HG02798 (cell line): ENCODE measurements around the gene ZNF827.

Experiments used
- ATAC-seq: cut with Tn5 transposase; IDR thresholded peaks from one replicate; pipeline ENCODE4 v1.9.1; 2021; ENCODE audit warnings: mild to moderate bottlenecking; ENCODE audit not compliant: unreplicated experiment, poor library complexity

The ZNF827 gene

GRCh38 chr4:145773581-145774234 is 164.9 kb downstream of the ZNF827 start:
- ATAC-seq, result peak; percentile 93

- ATAC-seq, result no peak
These were observed 166.3 kb downstream of the ZNF827 start for GRCh38 chr4:145772347-145772746.

- ATAC-seq, result no peak
These were observed 168.5 kb downstream of the ZNF827 start for GRCh38 chr4:145770124-145770523.

GRCh38 chr4:145769450-145770037 is 169.1 kb downstream of the ZNF827 start:
- no peak for ATAC-seq

GRCh38 chr4:145766273-145766672 is 172.3 kb downstream of the ZNF827 start:
- no peak for ATAC-seq

- ATAC-seq, result no peak
These were observed 175.2 kb downstream of the ZNF827 start for GRCh38 chr4:145763399-145763798.

- ATAC-seq, result no peak
These were observed 175.9 kb downstream of the ZNF827 start for GRCh38 chr4:145762719-145763118.

GRCh38 chr4:145760961-145761929 is 177.4 kb downstream of the ZNF827 start:
- no peak for ATAC-seq

- ATAC-seq, result no peak
These were observed 178.4 kb downstream of the ZNF827 start for GRCh38 chr4:145760176-145760575.

- no peak for ATAC-seq
These were observed 181.4 kb downstream of the ZNF827 start for GRCh38 chr4:145757188-145757587.

- no peak for ATAC-seq
These were observed 182.4 kb downstream of the ZNF827 start for GRCh38 chr4:145756244-145756643.

- no peak for ATAC-seq
These were observed 182.8 kb downstream of the ZNF827 start for GRCh38 chr4:145755802-145756201.

GRCh38 chr4:145743641-145744040 is 195.0 kb downstream of the ZNF827 start:
- no peak for ATAC-seq

GRCh38 chr4:145740806-145741205 is 197.8 kb downstream of the ZNF827 start:
- no peak for ATAC-seq

- ATAC-seq, result no peak
These were observed 198.8 kb downstream of the ZNF827 start for GRCh38 chr4:145739845-145740244.

GRCh38 chr4:145736241-145736831 is 202.3 kb downstream of the ZNF827 start:
- ATAC-seq, result no peak

- no peak for ATAC-seq
These were observed 202.8 kb downstream of the ZNF827 start for GRCh38 chr4:145735827-145736226.

GRCh38 chr4:145735347-145735675 is 203.3 kb downstream of the ZNF827 start:
- ATAC-seq, result no peak

- ATAC-seq, result peak; percentile 67
These were observed 203.9 kb downstream of the ZNF827 start for GRCh38 chr4:145734576-145735346.

- no peak for ATAC-seq
These were observed 204.6 kb downstream of the ZNF827 start for GRCh38 chr4:145734031-145734430.
